ENCODE results near the gene ADRM1.

ADRM1 gene

GRCh38 chr20:62281161-62281933, 21.4 kb upstream of the ADRM1 start:
- WGBS (ENCODE audit: extremely low coverage, insufficient coverage, low lambda C conversion rate), result no CpG with 5 or more reads among the region's 31 CpGs
- Histone ChIP-seq H3K23ac (ENCODE audit: low read length) (no peak overlapping the region), H3K9ac (ENCODE audit: low read length) (no peak overlapping the region), H3K79me2 (ENCODE audit: control insufficient read depth, insufficient read depth, low read length) (no peaks in the 10 kb centered on the region), H3K36me3 (ENCODE audit: control insufficient read depth, insufficient read depth, low read length) (peaks cover 12% of the 10 kb centered on the region), H2AK5ac (ENCODE audit: low read length) (no peak overlapping the region), H3K4me2 (ENCODE audit: low read length) (no peak overlapping the region), H3K18ac (ENCODE audit: low read length) (no peak overlapping the region), H3K4me3 (ENCODE audit: low read length) (no peak overlapping the region), H3K27ac (ENCODE audit: low read depth, low read length) (no peak overlapping the region), H2BK15ac (replicated peaks; ENCODE audit: low read depth) (no peak overlapping the region), H3K79me1 (ENCODE audit: low read length) (no peaks in the 10 kb centered on the region), H2BK5ac (ENCODE audit: low read length) (no peak overlapping the region), H4K8ac (ENCODE audit: low read depth, low read length) (no peak overlapping the region), H4K5ac (ENCODE audit: low read length) (no peak overlapping the region), H3K4me1 (ENCODE audit: control insufficient read depth, low read depth, low read length) (no peaks in the 10 kb centered on the region), H2BK120ac (ENCODE audit: low read depth, low read length) (no peak overlapping the region), H3K4ac (ENCODE audit: low read depth, low read length) (no peak overlapping the region), H3K27me3 (ENCODE audit: insufficient read depth, low read length, poor library complexity) (no peaks in the 10 kb centered on the region), H3K56ac (ENCODE audit: low read length) (no peak overlapping the region)
- DNase-seq, result no peak

GRCh38 chr20:62282103-62282502, 20.7 kb upstream of the ADRM1 start:
- Histone ChIP-seq H3K4me3 (ENCODE audit: low read length) (no peak overlapping the region), H3K79me1 (ENCODE audit: low read length) (no peaks in the 10 kb centered on the region), H4K5ac (ENCODE audit: low read length) (no peak overlapping the region), H2BK120ac (ENCODE audit: low read depth, low read length) (no peak overlapping the region), H3K4me1 (ENCODE audit: control insufficient read depth, low read depth, low read length) (no peaks in the 10 kb centered on the region), H3K4me2 (ENCODE audit: low read length) (no peak overlapping the region), H2AK5ac (ENCODE audit: low read length) (no peak overlapping the region), H3K56ac (ENCODE audit: low read length) (no peak overlapping the region), H2BK5ac (ENCODE audit: low read length) (no peak overlapping the region), H3K18ac (ENCODE audit: low read length) (no peak overlapping the region), H3K27me3 (ENCODE audit: insufficient read depth, low read length, poor library complexity) (no peaks in the 10 kb centered on the region), H3K27ac (ENCODE audit: low read depth, low read length) (no peak overlapping the region), H3K79me2 (ENCODE audit: control insufficient read depth, insufficient read depth, low read length) (no peaks in the 10 kb centered on the region), H3K23ac (ENCODE audit: low read length) (no peak overlapping the region), H3K9ac (ENCODE audit: low read length) (no peak overlapping the region), H4K8ac (ENCODE audit: low read depth, low read length) (no peak overlapping the region), H3K36me3 (ENCODE audit: control insufficient read depth, insufficient read depth, low read length) (peaks cover 12% of the 10 kb centered on the region), H2BK15ac (replicated peaks; ENCODE audit: low read depth) (no peak overlapping the region), H3K4ac (ENCODE audit: low read depth, low read length) (no peak overlapping the region)
- no peak for DNase-seq
- WGBS (ENCODE audit: extremely low coverage, insufficient coverage, low lambda C conversion rate), result no CpG with 5 or more reads among the region's 7 CpGs

GRCh38 chr20:62282877-62283503, 19.8 kb upstream of the ADRM1 start:
- Histone ChIP-seq H2BK15ac (replicated peaks; ENCODE audit: low read depth) (no peak overlapping the region), H3K4me2 (ENCODE audit: low read length) (no peak overlapping the region), H4K8ac (ENCODE audit: low read depth, low read length) (no peak overlapping the region), H3K27ac (ENCODE audit: low read depth, low read length) (no peak overlapping the region), H3K4me1 (ENCODE audit: control insufficient read depth, low read depth, low read length) (no peaks in the 10 kb centered on the region), H3K18ac (ENCODE audit: low read length) (no peak overlapping the region), H2BK5ac (ENCODE audit: low read length) (no peak overlapping the region), H3K4me3 (ENCODE audit: low read length) (no peak overlapping the region), H3K23ac (ENCODE audit: low read length) (no peak overlapping the region), H3K4ac (ENCODE audit: low read depth, low read length) (no peak overlapping the region), H3K9ac (ENCODE audit: low read length) (no peak overlapping the region), H3K56ac (ENCODE audit: low read length) (no peak overlapping the region), H4K5ac (ENCODE audit: low read length) (no peak overlapping the region), H3K79me2 (ENCODE audit: control insufficient read depth, insufficient read depth, low read length) (no peaks in the 10 kb centered on the region), H2AK5ac (ENCODE audit: low read length) (no peak overlapping the region), H3K36me3 (ENCODE audit: control insufficient read depth, insufficient read depth, low read length) (peaks cover 12% of the 10 kb centered on the region), H3K27me3 (ENCODE audit: insufficient read depth, low read length, poor library complexity) (no peaks in the 10 kb centered on the region), H2BK120ac (ENCODE audit: low read depth, low read length) (no peak overlapping the region), H3K79me1 (ENCODE audit: low read length) (no peaks in the 10 kb centered on the region)
- DNase-seq, result no peak
- WGBS (ENCODE audit: extremely low coverage, insufficient coverage, low lambda C conversion rate), result no CpG with 5 or more reads among the region's 16 CpGs

- no peak overlapping the region for H3K9ac ChIP-seq (ENCODE audit: low read length)
- H3K79me2 ChIP-seq (ENCODE audit: control insufficient read depth, insufficient read depth, low read length), result no peaks in the 10 kb centered on the region
- H3K79me1 ChIP-seq (ENCODE audit: low read length), result no peaks in the 10 kb centered on the region
- no peak overlapping the region for H2BK120ac ChIP-seq (ENCODE audit: low read depth, low read length)
- H3K56ac ChIP-seq (ENCODE audit: low read length), result no peak overlapping the region
- H3K4me1 ChIP-seq (ENCODE audit: control insufficient read depth, low read depth, low read length), result no peaks in the 10 kb centered on the region
- no peak overlapping the region for H3K4me3 ChIP-seq (ENCODE audit: low read length)
- H3K23ac ChIP-seq (ENCODE audit: low read length), result no peak overlapping the region
- no peak overlapping the region for H3K4me2 ChIP-seq (ENCODE audit: low read length)
- no peak overlapping the region for H3K27ac ChIP-seq (ENCODE audit: low read depth, low read length)
- no peak overlapping the region for H2BK5ac ChIP-seq (ENCODE audit: low read length)
- H2BK15ac ChIP-seq (replicated peaks; ENCODE audit: low read depth), result no peak overlapping the region
- peaks cover 10% of the 10 kb centered on the region for H3K36me3 ChIP-seq (ENCODE audit: control insufficient read depth, insufficient read depth, low read length)
- no peak overlapping the region for H2AK5ac ChIP-seq (ENCODE audit: low read length)
- no peak for DNase-seq
- no peak overlapping the region for H4K8ac ChIP-seq (ENCODE audit: low read depth, low read length)
- WGBS (ENCODE audit: extremely low coverage, insufficient coverage, low lambda C conversion rate), result no CpG with 5 or more reads among the region's 6 CpGs
- no peak overlapping the region for H3K4ac ChIP-seq (ENCODE audit: low read depth, low read length)
- no peaks in the 10 kb centered on the region for H3K27me3 ChIP-seq (ENCODE audit: insufficient read depth, low read length, poor library complexity)
- no peak overlapping the region for H3K18ac ChIP-seq (ENCODE audit: low read length)
- no peak overlapping the region for H4K5ac ChIP-seq (ENCODE audit: low read length)
Observed at GRCh38 chr20:62284448-62284847, 18.3 kb upstream of the ADRM1 start.

- H3K4me1 ChIP-seq (ENCODE audit: control insufficient read depth, low read depth, low read length), result no peaks in the 10 kb centered on the region
- no CpG with 5 or more reads among the region's 6 CpGs for WGBS (ENCODE audit: extremely low coverage, insufficient coverage, low lambda C conversion rate)
- no peak overlapping the region for H3K23ac ChIP-seq (ENCODE audit: low read length)
- no peak overlapping the region for H3K18ac ChIP-seq (ENCODE audit: low read length)
- no peak overlapping the region for H3K9ac ChIP-seq (ENCODE audit: low read length)
- DNase-seq, result no peak
- no peak overlapping the region for H3K4me2 ChIP-seq (ENCODE audit: low read length)
- H2BK5ac ChIP-seq (ENCODE audit: low read length), result no peak overlapping the region
- no peak overlapping the region for H3K56ac ChIP-seq (ENCODE audit: low read length)
- no peak overlapping the region for H2BK120ac ChIP-seq (ENCODE audit: low read depth, low read length)
- H3K36me3 ChIP-seq (ENCODE audit: control insufficient read depth, insufficient read depth, low read length), result peaks cover 6% of the 10 kb centered on the region
- no peaks in the 10 kb centered on the region for H3K27me3 ChIP-seq (ENCODE audit: insufficient read depth, low read length, poor library complexity)
- no peaks in the 10 kb centered on the region for H3K79me2 ChIP-seq (ENCODE audit: control insufficient read depth, insufficient read depth, low read length)
- no peaks in the 10 kb centered on the region for H3K79me1 ChIP-seq (ENCODE audit: low read length)
- H3K4me3 ChIP-seq (ENCODE audit: low read length), result no peak overlapping the region
- H3K27ac ChIP-seq (ENCODE audit: low read depth, low read length), result no peak overlapping the region
- no peak overlapping the region for H3K4ac ChIP-seq (ENCODE audit: low read depth, low read length)
- no peak overlapping the region for H4K5ac ChIP-seq (ENCODE audit: low read length)
- H2AK5ac ChIP-seq (ENCODE audit: low read length), result no peak overlapping the region
- H2BK15ac ChIP-seq (replicated peaks; ENCODE audit: low read depth), result no peak overlapping the region
- no peak overlapping the region for H4K8ac ChIP-seq (ENCODE audit: low read depth, low read length)
Observed at GRCh38 chr20:62285151-62285550, 17.6 kb upstream of the ADRM1 start.
